ENCODE measurements around the gene C1orf105. TPM values are rescaled to one million over a fixed set of nuclear protein-coding genes. Genes with fewer than 3 reads are reported as not detected.

Gene C1orf105
- total and polyA plus RNA-seq, 10 donors = not detected

DNA sequence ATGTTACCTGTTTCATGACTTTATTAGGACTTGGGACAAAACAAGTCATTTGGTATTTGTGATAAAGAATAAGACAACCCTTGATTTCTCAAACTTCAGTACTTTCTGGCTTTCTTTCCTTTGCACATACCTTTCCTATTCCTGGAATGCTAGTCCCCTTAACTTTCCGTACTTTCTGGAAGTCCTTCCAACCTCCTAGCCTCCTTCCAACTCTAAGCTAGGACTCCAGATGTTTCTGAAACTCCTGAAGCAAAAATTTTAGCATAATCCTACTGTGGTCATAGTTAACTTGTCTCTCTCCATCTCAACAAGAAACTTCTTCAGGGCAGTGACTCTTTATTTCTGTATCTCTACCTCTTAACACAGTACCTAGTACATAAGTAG, 19.8 kb upstream of the C1orf105 start:
- H3K4me3 ChIP-seq = no peak overlapping the region
- H3K9me3 ChIP-seq = no peaks in the 10 kb centered on the region
- intact Hi-C loops (cut with DNase I; ENCODE audit: low total_unique reads) = loop anchor here (10.0 kb wide), 1 partner anchor 396 kb away; no protein-coding TSS in a partner anchor
- peaks cover 7 to 56% (median 24%) of the 10 kb centered on the region in 6 donors for H3K4me1 ChIP-seq
- peak overlapping the region in 5 of 8 donors; percentile 62 to 79 (median 76) for H3K27ac ChIP-seq
- H3K36me3 ChIP-seq = no peaks in the 10 kb centered on the region
- no peak for DNase-seq
- TF ChIP-seq POLR2A (IDR thresholded peaks at IDR 0.05) (no peak), POLR2AphosphoS5 (IDR thresholded peaks at IDR 0.05) (no peak)
- TF ChIP-seq, protein P1, sequence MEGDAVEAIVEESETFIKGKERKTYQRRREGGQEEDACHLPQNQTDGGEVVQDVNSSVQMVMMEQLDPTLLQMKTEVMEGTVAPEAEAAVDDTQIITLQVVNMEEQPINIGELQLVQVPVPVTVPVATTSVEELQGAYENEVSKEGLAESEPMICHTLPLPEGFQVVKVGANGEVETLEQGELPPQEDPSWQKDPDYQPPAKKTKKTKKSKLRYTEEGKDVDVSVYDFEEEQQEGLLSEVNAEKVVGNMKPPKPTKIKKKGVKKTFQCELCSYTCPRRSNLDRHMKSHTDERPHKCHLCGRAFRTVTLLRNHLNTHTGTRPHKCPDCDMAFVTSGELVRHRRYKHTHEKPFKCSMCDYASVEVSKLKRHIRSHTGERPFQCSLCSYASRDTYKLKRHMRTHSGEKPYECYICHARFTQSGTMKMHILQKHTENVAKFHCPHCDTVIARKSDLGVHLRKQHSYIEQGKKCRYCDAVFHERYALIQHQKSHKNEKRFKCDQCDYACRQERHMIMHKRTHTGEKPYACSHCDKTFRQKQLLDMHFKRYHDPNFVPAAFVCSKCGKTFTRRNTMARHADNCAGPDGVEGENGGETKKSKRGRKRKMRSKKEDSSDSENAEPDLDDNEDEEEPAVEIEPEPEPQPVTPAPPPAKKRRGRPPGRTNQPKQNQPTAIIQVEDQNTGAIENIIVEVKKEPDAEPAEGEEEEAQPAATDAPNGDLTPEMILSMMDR (IDR thresholded peaks at IDR 0.05 in 8 of 11, conservative IDR thresholded peaks at IDR 0.05 in 3 of 11) = no peak
- WGBS, 5 donors = 76 to 95% (median 85%) methylated on average over 1 of the region's 1 CpG
- H3K27me3 ChIP-seq (replicated peaks in 1 of 7) = no peaks in the 10 kb centered on the region

DNA sequence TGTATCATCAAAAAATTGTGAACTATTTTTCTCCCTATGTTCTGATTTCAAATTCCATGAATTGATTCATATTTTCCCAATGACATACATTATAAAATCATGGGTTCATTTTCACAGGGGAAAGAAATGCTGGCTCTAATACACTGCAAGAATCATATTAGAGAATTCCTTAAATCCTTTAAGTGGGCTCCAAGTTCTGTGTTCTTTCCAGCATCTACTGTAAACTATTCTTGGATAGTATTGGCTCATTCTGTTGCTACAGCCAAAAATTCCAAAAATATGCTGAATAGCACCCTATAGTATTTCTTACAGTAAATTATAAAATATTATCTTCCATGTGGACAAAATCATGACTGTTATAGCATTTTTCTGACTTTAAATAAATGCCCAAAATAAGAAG, 19.0 kb upstream of the C1orf105 start:
- no peaks in the 10 kb centered on the region for H3K36me3 ChIP-seq
- intact Hi-C loops (cut with DNase I; ENCODE audit: low total_unique reads) = loop anchor here (10.0 kb wide), 1 partner anchor 397 kb away; no protein-coding TSS in a partner anchor
- H3K4me3 ChIP-seq = no peak overlapping the region
- DNase-seq = no peak
- H3K27me3 ChIP-seq (replicated peaks in 1 of 7) = no peaks in the 10 kb centered on the region
- peaks cover 7 to 54% (median 24%) of the 10 kb centered on the region in 6 donors for H3K4me1 ChIP-seq
- no peak overlapping the region for H3K27ac ChIP-seq
- TF ChIP-seq, protein P1 (IDR thresholded peaks at IDR 0.05 in 8 of 11, conservative IDR thresholded peaks at IDR 0.05 in 3 of 11) = no peak
- no peak for TF ChIP-seq POLR2A (IDR thresholded peaks at IDR 0.05)
- H3K9me3 ChIP-seq = no peaks in the 10 kb centered on the region

DNA sequence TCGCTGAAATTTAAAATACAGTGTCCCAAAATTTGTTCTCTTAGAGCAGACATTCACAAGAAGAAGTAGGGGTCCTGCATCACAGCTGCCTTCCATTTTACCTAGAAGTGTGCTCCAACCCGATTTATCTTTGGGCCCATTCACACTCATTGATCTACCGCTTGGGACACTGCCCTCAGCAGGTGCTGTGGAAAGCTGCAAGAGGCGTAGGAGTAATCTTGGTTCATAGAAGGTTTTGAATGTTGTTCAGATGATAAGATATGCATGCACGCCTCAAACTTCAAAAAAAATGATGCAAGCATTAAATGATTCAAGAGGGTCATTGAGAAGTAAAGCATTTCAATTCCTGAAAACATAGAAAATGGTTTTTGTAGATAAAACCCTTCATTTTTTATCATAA, 18.6 kb upstream of the C1orf105 start:
- Histone ChIP-seq H3K27me3 (replicated peaks in 1 of 7) (no peaks in the 10 kb centered on the region), H3K36me3 (no peaks in the 10 kb centered on the region), H3K4me3 (no peak overlapping the region), H3K9me3 (no peaks in the 10 kb centered on the region), H3K27ac (no peak overlapping the region), H3K4me1 (peaks cover 7 to 54% (median 24%) of the 10 kb centered on the region in 6 donors)
- DNase-seq = no peak
- intact Hi-C loops (cut with DNase I; ENCODE audit: low total_unique reads) = loop anchor here (10.0 kb wide), 1 partner anchor 397 kb away; no protein-coding TSS in a partner anchor
- WGBS, 5 donors = 79 to 93% (median 89%) methylated on average over 5 of the region's 5 CpGs
- TF ChIP-seq POLR2A (IDR thresholded peaks at IDR 0.05) (no peak), POLR2AphosphoS5 (IDR thresholded peaks at IDR 0.05) (no peak)
- TF ChIP-seq, protein P1 (IDR thresholded peaks at IDR 0.05 in 8 of 11, conservative IDR thresholded peaks at IDR 0.05 in 3 of 11) = no peak

DNA sequence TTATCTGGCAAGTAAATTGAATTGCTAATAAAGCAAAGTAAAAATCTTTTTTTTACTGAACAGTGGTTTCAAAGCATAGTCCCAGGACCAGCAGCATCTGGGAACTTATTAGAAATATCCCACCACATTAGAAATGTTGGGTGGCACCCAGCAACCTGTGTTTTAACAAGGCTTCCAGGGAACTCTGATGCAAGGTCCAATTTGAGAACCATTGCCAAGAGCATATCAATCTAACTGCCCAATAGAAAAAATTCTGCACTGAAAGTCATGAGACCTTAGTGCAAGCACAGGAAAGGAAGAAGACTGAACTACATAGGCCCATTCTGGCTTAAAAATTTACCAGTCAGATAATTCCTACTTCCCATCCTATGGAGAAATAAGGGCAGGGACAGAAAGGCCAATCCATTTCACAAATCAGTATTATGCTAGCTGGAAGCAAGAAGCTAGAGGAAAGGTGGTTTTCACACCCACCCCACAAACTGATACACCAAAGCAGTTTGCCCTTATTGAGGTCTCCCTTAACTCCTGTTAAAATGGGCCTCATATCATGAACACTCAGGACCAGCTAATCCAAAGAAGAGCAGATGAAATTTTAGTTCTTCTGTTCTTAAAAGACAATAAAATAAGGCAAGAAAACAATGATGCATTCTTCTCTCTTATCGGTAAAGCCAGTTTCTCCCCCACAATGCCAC, 17.5 kb upstream of the C1orf105 start:
- intact Hi-C loops (cut with DNase I; ENCODE audit: low total_unique reads) = loop anchor here (10.0 kb wide), 1 partner anchor 398 kb away; no protein-coding TSS in a partner anchor
- WGBS, 5 donors = 88 to 100% (median 92%) methylated on average over 1 of the region's 1 CpG
- Histone ChIP-seq H3K9me3 (no peaks in the 10 kb centered on the region), H3K4me3 (no peak overlapping the region), H3K36me3 (no peaks in the 10 kb centered on the region), H3K27me3 (replicated peaks in 1 of 7) (no peaks in the 10 kb centered on the region), H3K27ac (no peak overlapping the region), H3K4me1 (peaks cover 3 to 43% (median 21%) of the 10 kb centered on the region in 6 donors)
- no peak for DNase-seq
- TF ChIP-seq POLR2AphosphoS5 (IDR thresholded peaks at IDR 0.05) (no peak), POLR2A (IDR thresholded peaks at IDR 0.05) (no peak)
- TF ChIP-seq, protein P1 (IDR thresholded peaks at IDR 0.05 in 8 of 11, conservative IDR thresholded peaks at IDR 0.05 in 3 of 11) = no peak

Data from spleen (tissue), 11 donors.